GM21423 (cell line): ENCODE measurements around the gene RALGAPA2.

Experiments used
- ATAC-seq: cut with Tn5 transposase; IDR thresholded peaks from one replicate; pipeline ENCODE4 v1.9.1; 2021; ENCODE audit warnings: mild to moderate bottlenecking, moderate library complexity; ENCODE audit not compliant: unreplicated experiment

Gene RALGAPA2

DNA sequence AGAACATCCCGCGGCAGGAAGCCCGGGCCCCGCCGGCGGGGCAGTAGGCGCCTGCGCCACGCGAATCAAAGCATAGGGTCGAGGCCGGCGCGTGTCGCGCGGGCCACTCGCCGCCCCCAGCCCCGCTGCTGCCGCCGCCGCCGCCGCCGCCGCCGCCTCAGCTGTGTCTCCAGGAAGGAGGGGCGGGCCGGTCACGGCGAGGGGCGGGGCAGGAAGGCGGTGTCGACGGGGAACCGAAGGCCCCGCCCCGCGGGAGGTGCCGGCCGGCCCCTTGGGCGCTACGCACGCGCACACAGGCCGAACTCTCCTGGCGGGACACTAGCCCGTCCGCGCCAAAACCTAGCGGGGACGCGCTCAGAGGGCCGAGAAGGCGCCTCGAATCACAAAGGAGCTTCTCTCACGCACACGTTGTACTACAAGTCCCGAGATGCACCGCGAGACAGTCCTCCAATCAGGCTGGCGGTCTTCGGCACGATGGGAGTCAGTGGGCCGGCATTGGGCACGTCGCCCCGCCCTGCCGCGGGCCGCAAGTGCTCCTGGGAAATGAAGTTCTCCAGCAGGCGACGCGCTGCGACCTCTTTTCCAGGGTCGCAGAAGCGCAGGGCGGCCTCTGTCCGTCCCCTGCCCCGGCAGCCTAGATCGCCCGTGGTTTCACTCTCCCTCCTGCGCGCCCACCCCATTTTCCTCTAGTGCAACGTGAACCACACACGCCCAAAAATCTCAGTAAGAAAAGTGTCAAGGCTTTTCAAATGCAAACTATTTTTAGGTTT, at the start of gene RALGAPA2:
Gene RALGAPA2, minus strand, starts transcription at position 171 of the 770 bp plus-strand sequence. Its CDS starts 164 bp downstream, at position 7.
- ATAC-seq = peak; percentile 94

DNA sequence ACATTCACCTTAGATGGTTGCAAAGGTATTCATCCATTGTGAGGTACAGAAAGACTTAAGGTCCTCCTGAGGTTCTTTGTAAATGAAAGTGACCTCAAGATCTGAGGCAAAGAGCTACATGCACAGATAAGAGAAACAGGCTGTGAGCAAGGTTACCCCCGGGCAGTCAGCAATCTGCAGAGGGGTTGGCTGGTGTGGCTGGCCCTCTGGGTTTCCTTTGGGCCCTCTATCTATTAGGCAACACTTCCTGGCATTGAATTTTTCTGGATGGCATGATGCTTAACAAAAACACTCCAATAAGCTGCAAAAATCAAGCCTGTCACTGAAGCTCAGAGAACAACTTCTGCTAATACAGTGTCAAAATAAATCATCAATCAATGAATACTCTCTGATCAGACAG, 48.9 kb upstream of the RALGAPA2 start:
- no peak for ATAC-seq

DNA sequence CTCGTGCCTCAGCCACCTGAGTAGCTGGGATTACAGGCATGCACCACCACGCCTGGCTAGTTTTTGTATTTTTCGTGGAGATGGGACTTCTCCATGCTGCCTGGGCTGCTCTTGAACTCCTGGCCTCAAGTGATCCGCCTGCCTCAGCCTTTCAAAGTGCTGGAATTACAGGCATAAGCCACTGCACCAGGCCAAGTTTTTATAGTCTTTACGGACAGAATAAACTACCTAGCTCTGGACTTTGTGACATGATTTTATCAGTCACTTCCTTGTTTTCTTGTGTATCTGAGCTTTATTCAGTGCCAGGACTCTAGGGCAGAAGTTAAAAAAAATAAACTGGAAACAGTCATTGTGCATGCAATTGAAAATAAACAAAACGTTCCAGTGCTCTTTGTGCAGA, 46.7 kb upstream of the RALGAPA2 start:
- ATAC-seq = no peak

DNA sequence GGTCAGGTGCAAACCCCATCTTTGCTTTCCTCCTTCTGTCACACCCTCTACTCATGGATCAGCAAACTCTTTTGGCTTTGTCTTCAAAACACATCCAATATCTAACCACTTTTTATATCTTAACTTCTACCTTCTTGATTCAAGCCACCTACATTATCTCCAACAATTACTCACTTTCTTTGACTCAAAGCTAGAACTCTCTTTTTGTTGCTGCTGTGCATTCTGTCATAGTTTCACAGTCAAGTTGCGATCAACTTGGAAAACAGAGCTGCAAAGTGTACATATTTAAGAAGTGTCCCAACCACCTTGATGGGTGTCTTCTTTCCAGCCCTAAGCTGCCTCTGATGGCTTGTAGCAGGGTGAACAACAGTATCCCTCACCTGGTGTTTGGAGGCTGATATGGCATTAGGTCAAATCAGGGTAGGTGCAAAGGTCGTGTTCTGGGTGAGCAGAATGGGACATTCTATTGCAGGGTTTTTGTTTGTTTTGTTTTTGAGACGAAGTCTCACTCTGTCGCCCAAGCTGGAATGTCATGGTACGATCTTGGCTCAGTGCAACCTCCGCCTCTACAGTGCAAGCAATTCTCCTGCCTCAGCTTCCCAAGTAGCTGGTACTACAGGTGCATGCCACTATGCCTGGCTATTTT, 43.4 kb upstream of the RALGAPA2 start:
- ATAC-seq = no peak

DNA sequence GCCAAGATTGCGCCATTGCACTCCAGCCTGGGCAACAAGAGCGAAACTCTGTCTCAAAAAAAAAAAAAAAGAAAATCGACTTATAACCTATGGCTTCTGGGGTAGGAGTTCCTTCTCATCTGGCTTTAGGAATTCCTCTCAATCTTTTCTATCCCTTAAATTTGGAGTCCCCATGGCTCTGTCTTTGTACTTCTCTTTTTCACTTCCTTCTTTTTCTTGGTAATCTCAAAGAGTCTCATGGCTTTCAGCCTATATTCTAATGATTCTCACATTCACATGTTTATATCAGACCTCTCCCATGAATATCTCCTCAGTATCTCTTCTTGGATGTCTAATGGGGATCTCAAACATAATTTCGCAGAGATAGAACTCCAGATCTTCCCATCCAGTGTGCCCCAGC, 42.8 kb upstream of the RALGAPA2 start:
- no peak for ATAC-seq

DNA sequence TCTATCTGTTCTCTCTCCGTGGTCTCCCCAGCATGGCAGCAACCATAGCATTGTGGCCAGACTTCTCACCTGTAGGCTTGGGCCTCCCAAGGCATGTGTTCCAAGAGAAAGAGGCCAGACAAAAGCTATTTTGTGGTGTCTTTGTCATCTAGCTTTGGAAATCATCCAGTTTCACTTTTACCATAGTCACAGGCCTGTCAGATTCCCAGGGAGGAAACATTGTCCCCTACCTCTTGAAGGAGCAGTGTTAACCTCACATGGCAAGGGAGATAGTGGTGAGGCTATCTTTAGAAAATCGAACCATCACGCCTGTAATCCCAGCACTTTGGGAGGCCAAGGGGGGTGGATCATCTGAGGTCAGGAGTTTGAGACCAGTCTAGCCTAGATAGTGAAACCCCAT, 42.3 kb upstream of the RALGAPA2 start:
- no peak for ATAC-seq

DNA sequence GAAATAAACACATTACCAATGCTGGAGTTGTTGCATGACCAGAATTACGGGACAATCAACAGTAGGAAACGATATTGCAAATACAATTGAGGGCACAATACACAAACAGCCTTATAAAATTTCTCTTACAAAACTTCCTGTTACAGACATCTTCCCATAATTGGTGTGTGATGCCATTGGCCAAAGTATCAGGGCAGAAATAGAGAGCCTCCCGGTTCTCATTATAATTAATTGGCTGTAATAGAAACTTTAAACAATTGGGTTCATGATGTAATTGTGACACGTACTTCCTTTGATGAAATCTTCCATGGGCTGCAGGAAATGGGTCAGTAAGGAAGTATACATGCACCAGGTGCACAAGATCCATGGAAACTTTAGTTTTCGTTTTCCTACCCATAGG, 40.3 kb upstream of the RALGAPA2 start:
- ATAC-seq = no peak

DNA sequence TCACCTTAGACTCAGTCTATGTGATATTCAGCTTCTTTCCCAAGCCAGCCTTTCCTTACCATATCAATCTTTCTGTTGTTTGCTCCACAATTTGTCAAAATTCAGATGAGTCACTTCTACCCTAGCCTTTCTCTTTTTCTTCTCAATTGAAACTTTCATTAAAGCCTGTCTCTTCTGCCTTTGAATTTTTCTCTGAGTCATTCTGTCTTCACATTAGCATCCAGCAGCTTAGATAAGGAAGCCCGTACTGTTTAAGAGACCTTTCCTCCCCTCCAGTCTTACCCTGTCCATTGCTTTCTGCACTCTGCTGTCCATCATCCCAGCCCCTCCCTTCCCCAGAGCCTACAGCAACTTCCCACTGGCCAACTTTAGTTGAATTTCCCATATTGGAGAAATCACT, 34.9 kb upstream of the RALGAPA2 start:
- ATAC-seq = no peak

DNA sequence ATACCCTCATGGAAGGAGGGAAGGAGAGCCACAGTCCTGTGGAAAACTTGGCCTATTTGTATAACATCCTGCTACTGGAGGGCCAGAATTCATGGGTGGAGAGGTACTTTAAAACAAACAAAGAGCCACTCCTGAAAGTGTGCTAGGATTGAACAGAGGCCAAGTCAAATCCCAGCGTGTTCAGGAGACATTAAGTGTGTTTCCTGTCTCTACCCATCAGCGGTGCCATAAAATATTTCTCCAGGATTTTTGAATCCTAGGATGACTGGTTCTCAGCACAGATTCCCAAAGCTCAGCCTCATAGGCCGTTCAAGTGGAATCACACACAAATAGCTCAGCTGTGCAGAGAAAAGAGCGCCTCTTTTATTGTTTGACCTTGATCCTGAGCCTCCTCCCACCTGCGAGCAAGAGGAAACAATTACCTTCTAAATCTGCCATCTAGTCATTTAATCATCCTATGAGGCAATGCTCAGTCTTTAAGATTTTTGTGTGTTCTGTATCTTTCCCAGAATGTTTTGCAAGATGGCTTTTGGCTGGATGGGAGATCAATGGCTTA, 31.8 kb upstream of the RALGAPA2 start:
- ATAC-seq = no peak

DNA sequence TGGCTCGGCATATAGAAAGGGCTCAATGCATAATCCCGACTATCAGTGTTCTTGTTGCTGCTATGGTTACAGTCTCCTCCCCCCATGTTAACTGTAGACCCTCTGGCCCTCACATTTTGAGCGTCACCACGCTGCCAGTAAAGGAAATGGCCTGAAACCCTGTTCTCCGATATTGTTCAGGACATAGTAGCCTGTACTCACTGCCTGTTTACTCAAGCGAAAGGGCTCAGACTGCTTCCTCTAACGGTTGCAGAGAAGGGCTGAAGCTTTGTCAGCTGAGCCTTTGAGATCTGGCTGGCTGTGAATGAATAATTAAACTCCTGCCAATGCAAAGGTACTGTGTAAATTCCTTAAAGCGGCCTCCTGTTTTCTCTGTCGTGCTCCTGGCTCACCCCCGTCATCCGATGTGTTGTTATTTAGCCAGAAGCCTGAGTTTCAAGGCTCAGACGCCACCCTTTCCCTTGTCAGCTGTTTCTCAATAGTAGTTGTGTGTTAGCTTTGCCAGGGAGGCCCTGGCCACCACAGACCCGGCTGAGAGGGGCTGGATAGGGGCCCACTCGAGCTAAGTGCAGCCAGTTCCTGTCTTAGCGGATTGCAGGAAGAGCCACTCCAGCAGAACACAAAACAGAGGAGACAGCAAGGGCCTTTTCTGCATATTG, 31.2 kb upstream of the RALGAPA2 start:
- peak; percentile 87 for ATAC-seq

DNA sequence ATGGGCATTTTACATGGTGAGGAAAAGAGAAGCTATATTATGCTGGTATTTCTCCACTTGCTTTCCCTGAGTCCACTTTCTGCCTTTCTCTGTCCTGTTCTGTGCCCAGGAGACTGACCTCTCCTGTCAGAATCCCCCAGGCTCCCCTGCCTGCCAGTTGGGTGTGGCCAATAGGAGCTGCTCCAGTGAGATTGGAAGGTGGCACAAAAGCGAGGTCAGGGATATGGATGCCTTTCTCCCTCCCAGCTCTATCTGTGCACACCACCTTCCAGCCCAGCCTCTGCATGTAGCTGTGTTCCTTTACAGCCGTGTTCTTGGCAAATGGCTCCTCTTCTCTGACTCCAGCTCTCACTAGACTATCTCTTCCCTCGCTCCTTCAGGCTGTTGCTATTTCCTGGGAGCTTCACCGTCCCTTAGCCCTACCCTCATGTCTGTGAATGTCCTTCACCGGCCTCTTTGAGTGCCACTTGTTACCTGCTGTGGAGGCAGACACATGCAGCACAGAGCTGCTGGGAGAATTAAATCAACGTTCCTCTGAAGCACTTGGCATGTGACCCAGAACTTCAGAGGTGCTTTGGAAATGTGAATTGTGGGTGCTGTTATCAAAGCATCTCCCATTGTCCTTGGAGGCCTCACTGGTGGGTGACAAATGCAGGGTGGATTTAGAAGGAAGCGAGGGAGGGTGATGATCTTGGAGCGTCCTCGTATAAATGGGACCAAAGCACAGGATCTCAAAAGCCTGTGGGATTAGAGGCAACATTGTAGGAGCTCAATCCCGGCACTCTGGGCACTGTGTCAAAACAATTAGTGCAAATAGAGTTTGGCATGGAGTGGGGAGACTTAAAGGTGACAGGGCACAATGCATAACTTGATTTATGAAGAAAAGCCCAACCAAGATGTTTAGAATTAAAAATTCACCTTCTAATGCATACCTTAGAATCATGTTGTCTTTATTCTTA, 28.9 kb upstream of the RALGAPA2 start:
- no peak for ATAC-seq

DNA sequence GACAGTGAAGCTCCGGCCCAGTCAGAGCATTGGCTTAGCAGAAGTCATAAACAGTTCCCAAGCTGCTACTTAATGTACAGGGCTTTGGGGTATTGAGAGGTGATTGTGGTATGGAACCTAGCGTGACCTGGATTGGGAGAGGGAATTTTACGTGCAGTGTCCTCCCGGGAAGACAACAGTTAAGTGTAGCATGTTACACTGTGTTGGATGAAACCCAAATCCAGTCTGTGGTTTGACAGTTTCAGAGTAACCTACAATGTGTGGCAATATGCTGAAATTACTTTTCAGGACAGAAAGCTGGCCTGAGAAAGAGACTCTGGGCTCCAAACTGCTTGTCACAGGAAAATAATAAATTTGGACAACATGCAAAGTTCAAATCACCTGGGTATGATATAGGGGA, 28.1 kb upstream of the RALGAPA2 start:
- no peak for ATAC-seq

DNA sequence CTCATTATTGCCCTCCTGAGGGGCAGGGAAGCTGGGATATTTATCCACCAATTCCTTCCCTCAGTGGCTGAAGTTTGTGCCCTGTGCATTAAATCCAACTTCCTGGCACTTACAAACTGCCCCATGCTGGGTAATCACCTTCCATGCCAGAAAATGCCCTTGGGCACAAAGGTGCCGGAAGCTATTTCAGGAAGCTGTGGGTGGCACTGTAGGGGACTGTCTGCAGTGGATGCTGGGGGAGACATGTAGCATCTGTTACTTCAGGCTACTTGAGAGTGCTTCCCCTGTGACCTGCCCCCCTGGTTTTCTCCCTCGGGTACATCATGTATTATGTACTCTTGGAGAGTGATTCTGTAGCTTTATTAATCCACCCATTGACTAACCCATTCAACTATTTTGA, 24.7 kb upstream of the RALGAPA2 start:
- no peak for ATAC-seq

DNA sequence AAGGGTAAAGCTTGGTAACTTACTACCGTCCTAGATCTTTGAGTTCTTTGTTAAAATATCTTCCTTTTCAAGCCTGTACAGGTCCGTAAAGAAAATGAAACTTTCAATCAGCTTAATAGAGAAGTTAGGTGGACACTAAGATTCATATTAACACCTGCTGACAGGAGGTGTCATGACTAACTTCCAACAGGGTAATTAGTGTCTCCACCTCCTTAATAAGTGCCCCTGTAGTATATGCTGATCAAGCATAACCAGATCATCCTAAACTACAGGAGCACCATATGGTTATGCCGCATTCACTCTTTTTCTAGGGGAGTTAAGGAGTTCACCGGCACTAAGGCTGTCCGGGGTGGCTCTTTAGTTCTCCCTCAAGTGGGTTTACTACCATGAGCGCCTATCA, 23.9 kb upstream of the RALGAPA2 start:
- ATAC-seq = no peak

DNA sequence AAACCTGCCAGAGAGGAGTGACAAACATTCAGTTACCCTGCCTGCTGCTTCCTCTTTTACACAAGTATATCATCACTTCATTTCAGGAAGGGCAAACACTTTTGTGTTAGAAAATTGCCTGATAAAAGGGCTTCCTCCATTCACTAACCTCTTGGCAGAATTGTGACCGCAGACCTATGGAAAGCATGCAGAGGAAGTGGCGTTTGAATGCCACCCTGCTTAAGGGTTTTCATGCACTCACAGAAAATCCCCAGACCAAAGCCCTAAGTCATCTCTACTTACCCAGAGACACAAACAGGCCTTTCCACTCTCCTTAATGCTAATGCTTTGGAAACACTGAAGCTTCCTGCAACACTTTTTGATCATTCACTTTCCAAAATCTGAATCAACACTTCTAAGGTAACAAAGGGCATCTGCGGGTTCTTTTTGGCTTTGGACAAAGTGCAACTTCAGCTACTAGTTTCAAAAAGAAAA, 22.1 kb upstream of the RALGAPA2 start:
- ATAC-seq = peak; percentile 55

DNA sequence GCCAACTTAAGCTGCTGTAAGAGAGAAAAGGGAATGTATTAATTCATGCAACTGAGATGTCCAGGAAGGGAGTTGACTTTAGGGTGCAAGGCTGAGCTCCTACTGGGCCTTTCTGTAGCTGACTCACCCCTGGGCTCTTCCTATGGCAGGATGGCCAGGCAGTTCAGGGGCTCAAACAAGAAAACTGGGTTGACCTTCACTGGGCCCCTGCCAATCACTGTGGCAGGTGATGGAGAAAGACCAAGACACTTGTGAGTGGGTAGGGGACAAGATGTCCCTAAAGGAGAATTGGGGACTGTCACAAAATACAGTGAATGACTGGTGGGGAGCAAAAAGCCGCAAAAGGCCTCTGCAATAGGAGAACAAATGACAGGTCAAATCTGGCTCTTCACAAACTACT, 21.5 kb upstream of the RALGAPA2 start:
- no peak for ATAC-seq

DNA sequence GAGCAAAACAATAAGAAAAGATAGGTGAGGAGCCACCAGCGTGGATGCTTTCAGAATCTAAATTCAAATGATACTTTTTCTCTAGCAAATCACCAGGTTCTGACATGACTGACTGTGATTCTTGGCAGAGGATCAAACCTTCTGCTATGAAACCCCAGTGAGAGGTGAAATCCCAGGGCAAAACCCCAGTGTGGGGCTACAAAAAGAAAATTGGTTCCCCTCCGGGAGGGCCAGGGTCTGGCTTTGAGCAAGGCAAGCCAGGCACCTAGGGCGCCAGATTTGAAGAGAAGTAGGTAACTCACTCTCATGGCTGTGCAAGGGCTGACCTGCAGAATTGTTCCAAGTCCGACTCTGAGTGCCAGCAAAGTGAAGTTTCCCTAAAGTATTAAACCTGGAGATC, 20.2 kb upstream of the RALGAPA2 start:
- no peak for ATAC-seq

DNA sequence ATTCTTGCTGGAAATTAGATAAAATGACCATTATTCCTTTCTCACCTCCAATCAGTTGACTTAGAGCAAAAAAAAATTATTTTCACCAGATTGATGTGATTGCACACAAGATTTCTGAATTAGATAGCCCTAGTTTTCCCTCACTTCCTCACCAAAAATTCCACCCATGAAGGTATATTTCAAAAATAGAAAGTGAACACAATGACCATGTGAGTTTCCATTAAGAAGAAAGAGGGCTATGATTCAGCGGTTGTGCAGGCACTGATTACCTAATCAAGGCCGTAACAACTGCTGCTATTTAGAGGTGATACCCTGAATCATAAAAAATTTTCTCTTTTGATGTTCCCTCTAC, 19.5 kb upstream of the RALGAPA2 start:
- ATAC-seq = no peak

DNA sequence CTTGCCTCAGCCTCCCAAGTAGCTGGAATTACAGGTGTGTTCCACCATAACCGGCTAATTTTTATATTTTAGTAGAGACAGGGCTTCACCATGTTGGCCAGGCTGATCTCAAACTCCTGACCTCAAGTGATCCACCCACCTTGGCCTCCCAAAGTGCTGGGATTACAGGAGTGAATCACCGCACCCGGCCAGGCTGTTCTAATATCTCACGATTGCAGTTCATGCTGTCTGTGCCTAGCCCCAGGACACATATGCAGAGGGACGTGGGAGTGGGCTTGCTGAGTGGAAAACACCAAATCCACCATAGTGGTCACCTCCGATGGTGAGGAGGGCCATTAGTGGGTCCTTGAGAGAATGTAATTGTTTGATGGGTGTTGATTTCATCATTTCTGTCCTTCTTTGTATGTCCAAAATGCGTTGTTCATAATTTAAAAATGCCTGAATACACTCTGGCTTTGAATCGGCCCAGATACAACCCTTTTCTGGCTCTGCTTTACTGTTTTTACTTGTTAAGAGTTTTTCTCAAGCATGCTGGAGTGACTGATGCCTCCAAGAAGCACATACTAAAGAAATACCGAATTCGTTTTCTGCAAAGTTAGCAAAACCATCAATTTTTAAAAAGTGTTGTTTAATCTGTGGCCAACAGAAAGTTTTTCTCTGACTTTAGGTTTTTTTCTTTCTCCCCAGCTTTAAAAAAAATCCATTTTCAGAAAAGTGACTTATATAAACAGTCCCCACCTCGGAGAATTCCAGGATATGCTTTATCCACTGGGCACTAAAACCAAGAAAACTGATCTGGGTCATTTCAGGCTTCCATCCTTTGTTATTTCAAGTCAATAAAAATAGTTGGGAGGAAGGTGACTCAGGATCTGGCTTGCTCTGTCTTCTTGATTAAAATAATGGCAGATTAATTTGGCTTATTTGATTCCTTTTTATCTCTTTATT, 18.8 kb upstream of the RALGAPA2 start:
- no peak for ATAC-seq

DNA sequence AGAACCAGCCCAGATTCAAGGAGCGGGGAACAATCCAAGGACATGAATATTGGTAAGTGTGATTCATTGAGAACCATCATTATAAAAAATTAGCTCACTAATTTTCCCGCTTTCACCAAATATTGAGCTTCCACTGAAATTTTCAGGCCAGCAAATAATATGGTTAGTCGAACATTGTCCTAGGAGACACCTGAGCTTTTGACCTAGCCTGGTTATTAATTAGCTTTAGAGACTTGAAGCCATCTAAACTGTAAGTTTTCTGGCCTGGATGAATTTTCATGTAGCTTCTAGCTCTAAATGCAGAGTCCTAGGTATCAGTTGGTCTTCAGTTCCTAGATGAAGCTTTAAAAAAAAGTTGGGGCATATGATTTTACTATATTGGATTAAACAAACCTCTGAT, 17.1 kb upstream of the RALGAPA2 start:
- no peak for ATAC-seq
